LNCAP (cell line): ENCODE results near the gene LIN54.

Source experiments
- CTCF ChIP-seq: fragments of 450-650 bp; IDR thresholded peaks from 2 replicates; pipeline ENCODE4 v1.5.1; 2017; ENCODE audit warnings: mild to moderate bottlenecking

Gene LIN54

GRCh38 chr4:82891707-82892466 is 118.7 kb downstream of the LIN54 start:
- TF ChIP-seq CTCF, result no peak

GRCh38 chr4:82890901-82891706 is 119.5 kb downstream of the LIN54 start, which contains the start of gene SEC31A:
SEC31A (minus strand) TSS chr4:82891153; CDS start chr4:82881936, 9,217 bp downstream.
- peak; percentile 19; the same call in 1 of the 2 replicates for TF ChIP-seq CTCF

- no peak for TF ChIP-seq CTCF
These were observed 120.1 kb downstream of the LIN54 start for GRCh38 chr4:82890528-82890900.

- no peak for TF ChIP-seq CTCF
These were observed 121.3 kb downstream of the LIN54 start for GRCh38 chr4:82889287-82889686.

GRCh38 chr4:82886147-82886942 is 124.3 kb downstream of the LIN54 start:
- TF ChIP-seq CTCF, result no peak

- no peak for TF ChIP-seq CTCF
These were observed 125.2 kb downstream of the LIN54 start for GRCh38 chr4:82885410-82885809.
